CD14-positive monocyte (primary cell): Measurements from ENCODE around the gene CAMTA1. TPM values are rescaled to one million over a fixed set of nuclear protein-coding genes. Genes with fewer than 3 reads are reported as not detected.
A peak's percentile ranks its signal among the peaks of the same experiment; 100 is the strongest.

Source experiments
- DNase-seq, 3 donors: peaks; one replicate each; pipeline ENCODE4 v3.0.0-alpha.2; 2011 to 2022
- H2AFZ ChIP-seq: 2 replicates; pipeline ENCODE4 v1.6.0; 2012; ENCODE audit warnings: mild to moderate bottlenecking, low read depth, low read length, inconsistent platforms; ENCODE audit not compliant: insufficient read depth, poor library complexity, severe bottlenecking
- H3K27ac ChIP-seq, 2 donors: 1 replicate in 1 of 2; 2 replicates in 1 of 2; pipeline ENCODE4 v1.5.1; 2012 to 2013; ENCODE audit warnings: low read length in 2 of 2, control low read depth in 1 of 2, inconsistent platforms in 1 of 2, low read depth in 1 of 2, mild to moderate bottlenecking in 1 of 2
- H3K27me3 ChIP-seq, 2 donors: one replicate each; pipeline versions ENCODE4 v1.6.0 to v1.6.1; 2011 to 2013; ENCODE audit warnings: low read length in 2 of 2; ENCODE audit not compliant: control insufficient read depth in 2 of 2, insufficient read depth in 2 of 2
- H3K36me3 ChIP-seq, 2 donors: replicated peaks in 1 of 2; 1 replicate in 1 of 2; 2 replicates in 1 of 2; pipeline versions ENCODE4 v1.5.1 to v1.6.1; 2012 to 2013; ENCODE audit warnings: low read length in 2 of 2, control low read depth in 1 of 2, inconsistent platforms in 1 of 2, mild to moderate bottlenecking in 1 of 2; ENCODE audit not compliant: insufficient read depth in 2 of 2, control insufficient read depth in 1 of 2
- H3K4me1 ChIP-seq, 2 donors: 1 replicate in 1 of 2; 2 replicates in 1 of 2; pipeline versions ENCODE4 v1.5.1 to v1.6.1; 2012 to 2013; ENCODE audit warnings: low read length in 2 of 2, control low read depth in 1 of 2, inconsistent platforms in 1 of 2, mild to moderate bottlenecking in 1 of 2, moderate library complexity in 1 of 2; ENCODE audit not compliant: insufficient read depth in 2 of 2, control insufficient read depth in 1 of 2
- H3K4me2 ChIP-seq: replicated peaks from 2 replicates; pipeline ENCODE3; 2012; ENCODE audit warnings: low read length, moderate library complexity, mild to moderate bottlenecking; ENCODE audit not compliant: poor library complexity, severe bottlenecking; ENCODE audit errors: extremely low read depth
- H3K4me3 ChIP-seq, 3 experiments: fragments of 200-600 bp in 1 of 3; sonication (generic) in 1 of 3; replicated peaks in 1 of 3; 1 replicate in 2 of 3; 2 replicates in 1 of 3; pipeline ENCODE4 v1.5.1; 2011 to 2013; ENCODE audit warnings: low read length in 3 of 3, mild to moderate bottlenecking in 3 of 3, control low read depth in 2 of 3, low read depth in 2 of 3, inconsistent platforms in 1 of 3, moderate library complexity in 1 of 3
- H3K79me2 ChIP-seq: 2 replicates; pipeline ENCODE4 v1.6.0; 2012; ENCODE audit warnings: mild to moderate bottlenecking, control low read depth, inconsistent platforms, low read length, moderate library complexity; ENCODE audit not compliant: insufficient read depth
- H3K9ac ChIP-seq: 2 replicates; pipeline ENCODE4 v1.6.0; 2017; ENCODE audit warnings: low read length, mild to moderate bottlenecking; ENCODE audit not compliant: insufficient read depth, poor library complexity, severe bottlenecking
- H3K9me3 ChIP-seq, 2 donors: replicated peaks in 1 of 2; 1 replicate in 1 of 2; 2 replicates in 1 of 2; pipeline versions ENCODE4 v1.5.1 to v1.6.1; 2012 to 2013; ENCODE audit warnings: low read length in 2 of 2, control low read depth in 1 of 2; ENCODE audit not compliant: control insufficient read depth in 1 of 2, insufficient read depth in 1 of 2
- H4K20me1 ChIP-seq: 2 replicates; pipeline ENCODE4 v1.6.0; 2012; ENCODE audit warnings: mild to moderate bottlenecking, low read length, control low read depth, moderate library complexity; ENCODE audit not compliant: insufficient read depth
- H3K27ac Mint-ChIP-seq, 7 donors: one replicate each; pipeline ENCODE4 v1.8.0; 2020; ENCODE audit warnings: mild to moderate bottlenecking in 7 of 7, mixed read lengths in 7 of 7, moderate library complexity in 6 of 7, inconsistent platforms in 2 of 7
- H3K27me3 Mint-ChIP-seq, 3 donors: one replicate each; pipeline ENCODE4 v1.8.0; 2021 to 2022; ENCODE audit warnings: low read depth in 3 of 3, mild to moderate bottlenecking in 3 of 3, mixed read lengths in 3 of 3, moderate library complexity in 3 of 3, inconsistent platforms in 1 of 3
- H3K36me3 Mint-ChIP-seq, 2 donors: one replicate each; pipeline ENCODE4 v1.8.0; 2020; ENCODE audit warnings: mixed read lengths in 2 of 2, inconsistent platforms in 1 of 2, mild to moderate bottlenecking in 1 of 2
- H3K4me1 Mint-ChIP-seq: one replicate; pipeline ENCODE4 v1.8.0; 2020; ENCODE audit warnings: mild to moderate bottlenecking, mixed read lengths
- H3K4me3 Mint-ChIP-seq, 2 donors: one replicate each; pipeline ENCODE4 v1.8.0; 2020; ENCODE audit warnings: mild to moderate bottlenecking in 2 of 2, mixed read lengths in 2 of 2, moderate library complexity in 1 of 2
- H3K9me3 Mint-ChIP-seq, 7 donors: one replicate each; pipeline ENCODE4 v1.8.0; 2020 to 2022; ENCODE audit warnings: mixed read lengths in 7 of 7, mild to moderate bottlenecking in 6 of 7, moderate library complexity in 6 of 7, inconsistent platforms in 2 of 7
- WGBS: methylation state at CpG from one replicate; pipeline ENCODE4 v1.1.5; 2013; ENCODE audit warnings: missing lambda C conversion rate; ENCODE audit not compliant: insufficient coverage; 5-methylcytosine and 5-hydroxymethylcytosine counted together
- intact Hi-C, 2 donors: fragments of 100-400 bp; cut with micrococcal nuclease; formaldehyde crosslinking; loops; one replicate each; pipeline versions ENCODE4 v1.15.0 to v1.15.1; 2023
- polyA plus RNA-seq, 3 donors: library from polyadenylated mRNA; depleted of rRNA in 1 of 3; unstranded in 2 of 3; stranded (reverse) in 1 of 3; fragments of 300-500 nt in 2 of 3; fragments of >200 nt in 1 of 3; fragmentation: Illumina TruSeq in 2 of 3; gene quantifications; 1 replicate in 2 of 3; 2 replicates in 1 of 3; pipeline ENCODE4 v1.2.3, GENCODE V29; 2012 to 2021
- TF ChIP-seq, protein P1 (sequence below): fragments of 200-600 bp; IDR thresholded peaks from one replicate; pipeline ENCODE4 v1.8.0; 2022; ENCODE audit warnings: antibody characterized with exemption, mild to moderate bottlenecking

CAMTA1 gene
- polyA plus RNA-seq, 3 donors: 52.0 to 89.6 (median 78.3) TPM

DNA sequence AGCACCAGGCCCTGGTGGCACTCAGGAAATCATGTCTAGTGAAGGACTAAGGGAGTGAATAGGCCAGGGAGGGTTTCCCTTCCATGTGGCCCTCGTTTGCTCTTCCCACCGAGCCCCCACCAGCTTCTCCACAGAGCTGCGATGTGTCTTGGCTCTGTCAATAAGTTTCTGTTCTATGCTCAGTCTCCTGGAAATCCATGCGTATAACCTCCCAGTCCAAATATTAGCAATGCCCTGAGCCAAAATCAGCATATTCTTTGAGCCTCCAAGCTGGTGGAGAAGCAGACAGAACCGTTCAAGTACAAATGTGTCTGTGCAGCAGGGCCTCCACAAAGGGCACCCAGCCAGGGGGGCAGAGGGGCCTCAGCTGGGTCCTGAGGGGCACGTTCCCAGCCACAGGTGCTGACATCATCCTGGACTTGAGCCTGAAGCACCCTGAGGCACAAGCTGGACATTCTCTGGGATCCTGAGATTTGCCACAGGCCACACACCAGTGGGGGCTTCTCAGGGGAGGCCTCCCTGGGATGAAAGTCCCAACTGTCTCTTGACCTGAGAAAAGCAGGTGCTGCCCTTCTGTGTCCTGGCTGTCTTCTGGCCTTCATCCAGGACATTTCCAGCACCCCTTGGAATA is 635.3 kb downstream of the CAMTA1 start:
- Histone ChIP-seq H3K4me3 (no peak overlapping the region), H2AFZ (no peak overlapping the region), H3K4me2 (no peak overlapping the region), H3K9me3 (peaks cover 6 to 13% of the 10 kb centered on the region in 2 donors), H3K4me1 (no peaks in the 10 kb centered on the region), H3K79me2 (no peaks in the 10 kb centered on the region), H3K27me3 (no peaks in the 10 kb centered on the region), H3K27ac (no peak overlapping the region), H3K9ac (no peak overlapping the region), H4K20me1 (no peaks in the 10 kb centered on the region), H3K36me3 (no peaks in the 10 kb centered on the region)
- Mint-ChIP-seq H3K9me3 (peaks cover 10 to 24% (median 19%) of the 10 kb centered on the region in 7 donors), H3K4me3 (no peak overlapping the region), H3K4me1 (no peaks in the 10 kb centered on the region), H3K27ac (peak overlapping the region in 1 of 7 donors; percentile 40), H3K27me3 (peaks cover 1 to 10% (median 4%) of the 10 kb centered on the region in 3 donors), H3K36me3 (no peaks in the 10 kb centered on the region)
- intact Hi-C loops: no loop called here
- no peak for DNase-seq
- TF ChIP-seq, protein P1, sequence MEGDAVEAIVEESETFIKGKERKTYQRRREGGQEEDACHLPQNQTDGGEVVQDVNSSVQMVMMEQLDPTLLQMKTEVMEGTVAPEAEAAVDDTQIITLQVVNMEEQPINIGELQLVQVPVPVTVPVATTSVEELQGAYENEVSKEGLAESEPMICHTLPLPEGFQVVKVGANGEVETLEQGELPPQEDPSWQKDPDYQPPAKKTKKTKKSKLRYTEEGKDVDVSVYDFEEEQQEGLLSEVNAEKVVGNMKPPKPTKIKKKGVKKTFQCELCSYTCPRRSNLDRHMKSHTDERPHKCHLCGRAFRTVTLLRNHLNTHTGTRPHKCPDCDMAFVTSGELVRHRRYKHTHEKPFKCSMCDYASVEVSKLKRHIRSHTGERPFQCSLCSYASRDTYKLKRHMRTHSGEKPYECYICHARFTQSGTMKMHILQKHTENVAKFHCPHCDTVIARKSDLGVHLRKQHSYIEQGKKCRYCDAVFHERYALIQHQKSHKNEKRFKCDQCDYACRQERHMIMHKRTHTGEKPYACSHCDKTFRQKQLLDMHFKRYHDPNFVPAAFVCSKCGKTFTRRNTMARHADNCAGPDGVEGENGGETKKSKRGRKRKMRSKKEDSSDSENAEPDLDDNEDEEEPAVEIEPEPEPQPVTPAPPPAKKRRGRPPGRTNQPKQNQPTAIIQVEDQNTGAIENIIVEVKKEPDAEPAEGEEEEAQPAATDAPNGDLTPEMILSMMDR: no peak
- WGBS: 82% methylated on average over 6 of the region's 6 CpGs

DNA sequence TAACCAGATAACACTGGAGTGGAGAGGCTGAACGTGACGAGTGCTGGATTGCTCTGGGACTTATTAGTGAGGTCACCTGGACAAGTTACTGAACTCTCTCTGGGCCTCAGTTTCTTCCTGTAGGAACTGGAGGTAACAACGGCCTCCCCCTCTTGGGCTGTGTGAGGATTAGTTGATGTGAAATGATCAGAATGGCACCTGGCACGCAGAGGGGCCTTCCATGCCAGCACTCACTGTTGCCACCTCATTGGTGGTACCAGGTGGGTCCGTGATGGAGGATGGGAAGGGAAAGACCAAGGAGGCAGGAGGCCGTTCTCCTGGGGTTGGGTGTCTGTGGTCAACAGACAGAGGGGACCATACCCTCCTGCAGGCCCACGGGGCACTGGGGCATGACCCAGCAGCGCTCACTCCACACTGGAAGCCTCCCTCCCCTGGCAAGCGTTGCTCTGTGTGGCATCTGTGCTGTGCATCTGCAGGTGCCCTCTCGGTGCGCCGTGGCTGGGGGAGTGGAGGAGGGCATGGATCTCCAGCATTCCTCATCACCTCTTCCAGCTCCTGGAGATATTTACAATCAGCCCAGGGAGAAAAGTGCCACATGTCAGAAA is 636.3 kb downstream of the CAMTA1 start:
- 85% methylated on average over 4 of the region's 12 CpGs for WGBS
- no peak for DNase-seq
- Mint-ChIP-seq H3K9me3 (peaks cover 10 to 21% (median 19%) of the 10 kb centered on the region in 7 donors), H3K4me1 (no peaks in the 10 kb centered on the region), H3K4me3 (no peak overlapping the region), H3K27ac (no peak overlapping the region), H3K36me3 (no peaks in the 10 kb centered on the region), H3K27me3 (peaks cover 1 to 10% (median 4%) of the 10 kb centered on the region in 3 donors)
- no peak overlapping the region for H3K4me2 ChIP-seq
- no peaks in the 10 kb centered on the region for H3K36me3 ChIP-seq
- TF ChIP-seq, protein P1: no peak
- H2AFZ ChIP-seq: no peak overlapping the region
- peaks cover 6 to 13% of the 10 kb centered on the region in 2 donors for H3K9me3 ChIP-seq
- no peaks in the 10 kb centered on the region for H3K4me1 ChIP-seq
- peak overlapping the region; percentile 12 for H3K9ac ChIP-seq
- no peaks in the 10 kb centered on the region for H4K20me1 ChIP-seq
- no peak overlapping the region for H3K27ac ChIP-seq
- H3K4me3 ChIP-seq: no peak overlapping the region
- intact Hi-C loops: no loop called here
- H3K79me2 ChIP-seq: no peaks in the 10 kb centered on the region
- no peaks in the 10 kb centered on the region for H3K27me3 ChIP-seq
